PC-3 (cell line): ENCODE data around the gene PCSK2.

ENCODE experiments used
- CTCF ChIP-seq: fragments of 300-600 bp; sonication (generic); conservative IDR thresholded peaks from 2 replicates; pipeline ENCODE4 v1.5.1; 2017; ENCODE audit warnings: antibody characterized with exemption, low read depth, mild to moderate bottlenecking, low read length
- EZH2 ChIP-seq: fragments of 300-600 bp; sonication (generic); IDR thresholded peaks from one replicate; pipeline ENCODE4 v1.6.1; 2017; ENCODE audit warnings: antibody characterized with exemption, mild to moderate bottlenecking, low read length; ENCODE audit not compliant: unreplicated experiment
- EZH2phosphoT487 ChIP-seq: fragments of 300-600 bp; sonication (generic); IDR thresholded peaks from 2 replicates; pipeline ENCODE4 v1.6.1; 2018; ENCODE audit warnings: mild to moderate bottlenecking, antibody characterized with exemption, low read length, borderline replicate concordance

GRCh38 chr20:17471606-17472187 lies 244.9 kb downstream of the PCSK2 start:
- TF ChIP-seq CTCF = no peak
- no peak for TF ChIP-seq EZH2
- TF ChIP-seq EZH2phosphoT487 = no peak
